C1 segment of cervical spinal cord (tissue), 14 donors: ENCODE results near the gene TREH.
"Not testable (repeated sequence)": the region's sequence is repeated elsewhere in the genome, so short reads cannot be mapped to it uniquely, and the experiment has no call there.

Experiments
- DNase-seq, 14 donors: peaks; one replicate each; lab custom pipeline; 2025; lab: John Stamatoyannopoulos, UW

The TREH gene

GRCh38 chr11:118697346-118697745 is 17.9 kb upstream of the TREH start:
- DNase-seq = no peak

- DNase-seq = no peak
Measured at GRCh38 chr11:118696673-118697226, 17.3 kb upstream of the TREH start.

- DNase-seq = no peak
Measured at GRCh38 chr11:118694771-118695170, 15.3 kb upstream of the TREH start.

GRCh38 chr11:118694185-118694584 is 14.7 kb upstream of the TREH start:
- no peak for DNase-seq

- DNase-seq = no peak
Measured at GRCh38 chr11:118691926-118692830, 12.7 kb upstream of the TREH start.

GRCh38 chr11:118690553-118691304 is 11.3 kb upstream of the TREH start:
- DNase-seq = no peak

- peak in 13 of 14 donors; percentile 87 to 100 (median 99) for DNase-seq
Measured at GRCh38 chr11:118689852-118690552, 10.6 kb upstream of the TREH start.

GRCh38 chr11:118689503-118689851 is 10.0 kb upstream of the TREH start:
- DNase-seq = peak in 1 of 14 donors; percentile 52

- DNase-seq = no peak
Measured at GRCh38 chr11:118688851-118689502, 9.5 kb upstream of the TREH start.

- peak in 3 of 14 donors; percentile 8 to 29 (median 17) for DNase-seq
Measured at GRCh38 chr11:118688339-118688738, 8.9 kb upstream of the TREH start.

GRCh38 chr11:118687906-118688305 is 8.5 kb upstream of the TREH start:
- DNase-seq = no peak

- DNase-seq = no peak
Measured at GRCh38 chr11:118684187-118684586, 4.7 kb upstream of the TREH start.

GRCh38 chr11:118682939-118683338 is 3.5 kb upstream of the TREH start:
- DNase-seq = not testable (repeated sequence)

GRCh38 chr11:118682372-118682771 is 2.9 kb upstream of the TREH start:
- DNase-seq = no peak

- DNase-seq = peak in 1 of 14 donors; percentile 90
Measured at GRCh38 chr11:118678908-118679307, 542 bp downstream of the TREH start.

GRCh38 chr11:118677977-118678376 is 1.5 kb downstream of the TREH start:
- no peak for DNase-seq

GRCh38 chr11:118674082-118674435 is 5.4 kb downstream of the TREH start:
- DNase-seq = no peak

- peak in 1 of 14 donors; percentile 79 for DNase-seq
Measured at GRCh38 chr11:118673361-118674081, 5.9 kb downstream of the TREH start.

GRCh38 chr11:118672846-118673245 is 6.6 kb downstream of the TREH start:
- no peak for DNase-seq

- DNase-seq = no peak
Measured at GRCh38 chr11:118671254-118671653, 8.2 kb downstream of the TREH start.

- DNase-seq = no peak
Measured at GRCh38 chr11:118670063-118670462, 9.4 kb downstream of the TREH start.
